OCI-LY1 (cell line): ENCODE results near the gene MGME1.

ENCODE experiments used
- H2AFZ ChIP-seq: fragments of 200-600 bp; sonication (generic), shearing (Covaris generic); 2 replicates; pipeline ENCODE4 v1.6.0; 2014; ENCODE audit warnings: antibody characterized with exemption, mild to moderate bottlenecking, low read length
- H3F3A ChIP-seq: fragments of 200-600 bp; sonication (generic), shearing (Covaris generic); 2 replicates; pipeline ENCODE4 v1.6.0; 2014; ENCODE audit warnings: mild to moderate bottlenecking, antibody characterized with exemption, low read length, moderate library complexity; ENCODE audit not compliant: insufficient read depth
- H3K27ac ChIP-seq: fragments of 200-600 bp; sonication (generic); 2 replicates; pipeline ENCODE4 v1.5.1; 2014; ENCODE audit warnings: low read length, mixed run types, mild to moderate bottlenecking, low read depth; ENCODE audit not compliant: poor library complexity, severe bottlenecking
- H3K27me3 ChIP-seq: fragments of 200-600 bp; sonication (generic); 2 replicates; pipeline ENCODE4 v1.6.0; 2014; ENCODE audit warnings: antibody characterized with exemption, mild to moderate bottlenecking, low read length, moderate library complexity; ENCODE audit not compliant: insufficient read depth
- H3K36me3 ChIP-seq: fragments of 200-600 bp; sonication (generic); 2 replicates; pipeline ENCODE4 v1.6.1; 2014; ENCODE audit warnings: mild to moderate bottlenecking, antibody characterized with exemption, low read length, moderate library complexity, mixed read lengths; ENCODE audit not compliant: insufficient read depth
- H3K4me1 ChIP-seq: fragments of 200-600 bp; sonication (generic); 2 replicates; pipeline ENCODE4 v1.5.1; 2014; ENCODE audit warnings: mild to moderate bottlenecking, low read length, moderate library complexity; ENCODE audit not compliant: insufficient read depth, severe bottlenecking
- H3K4me2 ChIP-seq: fragments of 200-600 bp; sonication (generic), shearing (Covaris generic); 2 replicates; pipeline ENCODE4 v1.6.1; 2014; ENCODE audit warnings: low read length
- H3K4me3 ChIP-seq: fragments of 200-600 bp; sonication (generic); 2 replicates; pipeline ENCODE4 v1.5.1; 2014; ENCODE audit warnings: low read length, low read depth, mild to moderate bottlenecking, mixed read lengths; ENCODE audit not compliant: poor library complexity, severe bottlenecking
- H3K79me2 ChIP-seq: fragments of 200-600 bp; shearing (Covaris generic); 2 replicates; pipeline ENCODE4 v1.6.1; 2016; ENCODE audit warnings: mixed run types, low read length, mixed read lengths; ENCODE audit not compliant: insufficient read depth
- H3K9ac ChIP-seq: fragments of 200-600 bp; sonication (generic), shearing (Covaris generic); 2 replicates; pipeline ENCODE4 v1.6.1; 2014; ENCODE audit warnings: mild to moderate bottlenecking, low read length, mixed read lengths
- H3K9me2 ChIP-seq: fragments of 200-600 bp; sonication (generic), shearing (Covaris generic); 2 replicates; pipeline ENCODE4 v1.6.1; 2014; ENCODE audit warnings: low read depth, mild to moderate bottlenecking, low read length, mixed read lengths
- H3K9me3 ChIP-seq: fragments of 200-600 bp; shearing (Covaris generic); 2 replicates; pipeline ENCODE4 v1.6.1; 2014; ENCODE audit warnings: low read length, mixed read lengths
- H4K20me1 ChIP-seq: fragments of 200-600 bp; sonication (generic), shearing (Covaris generic); 2 replicates; pipeline ENCODE4 v1.6.0; 2016; ENCODE audit warnings: mild to moderate bottlenecking, low read length; ENCODE audit not compliant: insufficient read depth
- CTCF ChIP-seq: fragments of 200-600 bp; sonication (generic), shearing (Covaris generic); IDR thresholded peaks from 2 replicates; pipeline ENCODE4 v1.5.1; 2017; ENCODE audit warnings: mild to moderate bottlenecking, antibody characterized with exemption, low read length, moderate library complexity, mixed read lengths
- EZH2 ChIP-seq: fragments of 200-600 bp; sonication (generic), shearing (Covaris generic); IDR thresholded peaks from 2 replicates; pipeline ENCODE4 v1.8.0; 2017; ENCODE audit warnings: borderline replicate concordance, mixed run types, mild to moderate bottlenecking, antibody characterized with exemption, low read length, moderate library complexity, mixed read lengths

MGME1 gene

GRCh38 chr20:18032977-18033892, 64.4 kb downstream of the MGME1 start:
- TF ChIP-seq EZH2 = no peak
- TF ChIP-seq CTCF = no peak

DNA sequence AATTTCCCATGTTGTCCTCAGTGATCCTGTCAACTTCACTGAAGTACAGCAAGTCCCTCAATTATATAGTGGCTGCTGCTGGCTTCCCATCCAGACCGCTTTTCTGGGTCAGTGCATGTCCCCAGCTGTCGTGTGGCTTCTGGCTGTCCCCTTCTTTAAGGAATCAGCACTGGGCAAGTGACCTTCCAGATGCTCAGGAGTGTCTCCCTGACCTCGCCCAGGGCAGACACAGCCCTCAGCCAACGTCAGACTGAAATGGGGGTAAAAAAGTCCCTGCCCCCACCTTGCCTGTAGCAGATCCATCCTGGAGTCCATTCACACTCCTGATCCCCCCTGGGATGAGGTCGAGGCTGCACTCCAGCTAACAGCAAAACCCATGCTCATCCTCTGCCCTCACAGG, 65.2 kb downstream of the MGME1 start:
- no peak overlapping the region for H3K27ac ChIP-seq
- H3K9ac ChIP-seq = no peak overlapping the region
- no peak overlapping the region for H3K4me2 ChIP-seq
- no peaks in the 10 kb centered on the region for H3K9me3 ChIP-seq
- H3K9me2 ChIP-seq = no peaks in the 10 kb centered on the region
- TF ChIP-seq CTCF = no peak
- TF ChIP-seq EZH2 = no peak
- no peaks in the 10 kb centered on the region for H3K4me1 ChIP-seq
- peaks cover 4% of the 10 kb centered on the region; the same call in 1 of the 2 replicates for H3K27me3 ChIP-seq
- H4K20me1 ChIP-seq = no peaks in the 10 kb centered on the region
- H2AFZ ChIP-seq = no peak overlapping the region
- H3K4me3 ChIP-seq = no peak overlapping the region
- no peaks in the 10 kb centered on the region for H3K79me2 ChIP-seq
- no peaks in the 10 kb centered on the region for H3F3A ChIP-seq
- H3K36me3 ChIP-seq = no peaks in the 10 kb centered on the region

More at GRCh38 chr20:18032977-18033892, 64.4 kb downstream of the MGME1 start:
- Histone ChIP-seq H3K79me2 (no peaks in the 10 kb centered on the region), H3K9me3 (no peaks in the 10 kb centered on the region), H3K4me2 (no peak overlapping the region), H4K20me1 (no peaks in the 10 kb centered on the region), H3F3A (no peaks in the 10 kb centered on the region), H3K4me3 (no peak overlapping the region), H3K4me1 (no peaks in the 10 kb centered on the region), H3K36me3 (no peaks in the 10 kb centered on the region), H3K9me2 (no peaks in the 10 kb centered on the region), H2AFZ (no peak overlapping the region), H3K9ac (no peak overlapping the region), H3K27ac (no peak overlapping the region), H3K27me3 (peaks cover 4% of the 10 kb centered on the region; the same call in 1 of the 2 replicates)

GRCh38 chr20:18039063-18039462, 70.2 kb downstream of the MGME1 start:
- H3K4me2 ChIP-seq = no peak overlapping the region
- H3K9ac ChIP-seq = no peak overlapping the region
- no peak overlapping the region for H3K4me3 ChIP-seq
- H4K20me1 ChIP-seq = no peaks in the 10 kb centered on the region
- no peaks in the 10 kb centered on the region for H3K9me2 ChIP-seq
- H3K36me3 ChIP-seq = no peaks in the 10 kb centered on the region; the same call in 1 of the 2 replicates
- H3K27me3 ChIP-seq = peaks cover 10% of the 10 kb centered on the region; the same call in 1 of the 2 replicates
- H3K79me2 ChIP-seq = no peaks in the 10 kb centered on the region
- no peaks in the 10 kb centered on the region for H3K9me3 ChIP-seq
- no peak overlapping the region for H3K27ac ChIP-seq
- no peaks in the 10 kb centered on the region for H3K4me1 ChIP-seq
- TF ChIP-seq CTCF (no peak), EZH2 (no peak)
- no peaks in the 10 kb centered on the region for H3F3A ChIP-seq
- no peak overlapping the region for H2AFZ ChIP-seq
